Loucy (cell line): ENCODE results near the gene OXCT1.

Experiments used
- EZH2phosphoT487 ChIP-seq: fragments of 200-600 bp; IDR thresholded peaks from 2 replicates; pipeline ENCODE4 v1.6.1; 2018; ENCODE audit warnings: antibody characterized with exemption, mild to moderate bottlenecking, moderate library complexity, borderline replicate concordance
- TF ChIP-seq, protein P1 (sequence below): fragments of 200-600 bp; sonication (generic); conservative IDR thresholded peaks from 2 replicates; pipeline ENCODE4 v1.5.1; 2014; ENCODE audit warnings: mild to moderate bottlenecking, antibody characterized with exemption, low read length

DNA sequence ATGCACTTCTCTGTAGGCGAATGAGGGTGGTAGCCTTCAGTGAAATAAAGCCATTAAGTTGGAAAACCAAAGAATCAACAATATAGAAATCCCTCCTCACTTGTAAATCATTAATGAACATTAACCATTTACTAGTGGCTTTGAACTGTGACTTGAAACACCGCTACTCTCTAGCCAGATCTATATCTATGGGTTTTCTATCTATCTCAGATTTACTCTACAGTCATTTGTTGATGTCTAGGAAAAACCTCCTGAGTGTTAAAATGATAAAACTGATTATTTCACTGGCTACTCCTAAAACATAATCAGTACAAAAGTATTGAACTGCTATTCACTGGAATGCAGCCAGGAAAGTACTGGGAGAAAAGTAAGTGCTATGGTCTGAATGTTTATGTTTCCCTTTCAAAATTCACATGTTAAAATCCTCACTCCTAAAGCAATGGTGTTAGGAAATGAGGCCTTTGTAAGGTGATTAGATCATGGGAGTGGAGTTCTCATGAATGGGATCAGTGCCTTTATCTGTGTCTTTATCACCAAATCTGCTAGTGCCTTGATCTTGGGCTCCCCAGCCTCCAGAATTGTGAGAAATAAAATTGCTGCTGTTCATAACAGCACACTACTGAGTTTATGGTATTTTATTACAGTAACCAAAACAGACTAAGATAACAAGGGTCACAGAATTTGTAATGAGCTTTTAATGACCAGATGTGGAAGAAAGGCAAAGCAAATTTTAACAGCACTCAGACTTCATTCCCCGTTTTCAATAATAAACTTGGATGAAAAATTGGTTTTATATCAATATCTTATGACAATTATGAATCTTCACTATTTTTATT lies 8.6 kb upstream of the OXCT1 start:
- TF ChIP-seq, protein P1, sequence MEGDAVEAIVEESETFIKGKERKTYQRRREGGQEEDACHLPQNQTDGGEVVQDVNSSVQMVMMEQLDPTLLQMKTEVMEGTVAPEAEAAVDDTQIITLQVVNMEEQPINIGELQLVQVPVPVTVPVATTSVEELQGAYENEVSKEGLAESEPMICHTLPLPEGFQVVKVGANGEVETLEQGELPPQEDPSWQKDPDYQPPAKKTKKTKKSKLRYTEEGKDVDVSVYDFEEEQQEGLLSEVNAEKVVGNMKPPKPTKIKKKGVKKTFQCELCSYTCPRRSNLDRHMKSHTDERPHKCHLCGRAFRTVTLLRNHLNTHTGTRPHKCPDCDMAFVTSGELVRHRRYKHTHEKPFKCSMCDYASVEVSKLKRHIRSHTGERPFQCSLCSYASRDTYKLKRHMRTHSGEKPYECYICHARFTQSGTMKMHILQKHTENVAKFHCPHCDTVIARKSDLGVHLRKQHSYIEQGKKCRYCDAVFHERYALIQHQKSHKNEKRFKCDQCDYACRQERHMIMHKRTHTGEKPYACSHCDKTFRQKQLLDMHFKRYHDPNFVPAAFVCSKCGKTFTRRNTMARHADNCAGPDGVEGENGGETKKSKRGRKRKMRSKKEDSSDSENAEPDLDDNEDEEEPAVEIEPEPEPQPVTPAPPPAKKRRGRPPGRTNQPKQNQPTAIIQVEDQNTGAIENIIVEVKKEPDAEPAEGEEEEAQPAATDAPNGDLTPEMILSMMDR: no peak
- TF ChIP-seq EZH2phosphoT487: no peak
